ENCODE measurements around the gene GDPD5.

The GDPD5 gene

GRCh38 chr11:75388386-75389275 lies 137.1 kb downstream of the GDPD5 start:
- peak; percentile 32 for DNase-seq

- no peak for DNase-seq
Observed at GRCh38 chr11:75387736-75388294, 137.9 kb downstream of the GDPD5 start.

- DNase-seq = no peak
Observed at GRCh38 chr11:75386942-75387630, 138.7 kb downstream of the GDPD5 start.
